ENCODE data around the gene LRP1.

The LRP1 gene

DNA sequence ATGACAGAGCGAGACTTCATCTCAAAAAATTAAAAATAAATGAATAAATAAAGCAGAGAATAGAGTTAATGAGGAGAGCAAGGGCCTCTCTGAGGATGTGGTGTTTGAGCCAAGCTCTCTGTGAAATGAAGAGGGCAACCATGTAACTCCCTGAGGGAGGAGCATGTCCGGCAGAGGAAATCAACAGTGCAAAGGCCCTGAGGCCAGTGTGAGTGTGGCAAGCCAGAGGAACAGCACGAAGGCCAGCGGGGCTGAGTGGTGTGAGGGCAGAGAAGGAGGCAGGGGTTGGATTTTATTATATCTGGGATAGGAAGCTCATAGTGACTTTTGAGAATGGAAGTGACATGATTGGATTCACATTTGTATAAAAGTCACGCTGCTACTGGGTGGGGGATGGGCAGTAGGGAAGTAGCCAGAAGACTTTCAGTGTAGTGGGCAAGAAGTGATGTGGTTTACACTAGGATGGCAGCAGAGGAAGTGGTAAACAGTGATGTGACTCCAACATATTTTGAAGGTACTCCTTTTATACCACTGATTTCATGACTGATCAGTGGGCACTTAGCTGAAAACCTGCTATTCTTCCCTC, 29.4 kb downstream of the LRP1 start:
- DNase-seq = no peak

DNA sequence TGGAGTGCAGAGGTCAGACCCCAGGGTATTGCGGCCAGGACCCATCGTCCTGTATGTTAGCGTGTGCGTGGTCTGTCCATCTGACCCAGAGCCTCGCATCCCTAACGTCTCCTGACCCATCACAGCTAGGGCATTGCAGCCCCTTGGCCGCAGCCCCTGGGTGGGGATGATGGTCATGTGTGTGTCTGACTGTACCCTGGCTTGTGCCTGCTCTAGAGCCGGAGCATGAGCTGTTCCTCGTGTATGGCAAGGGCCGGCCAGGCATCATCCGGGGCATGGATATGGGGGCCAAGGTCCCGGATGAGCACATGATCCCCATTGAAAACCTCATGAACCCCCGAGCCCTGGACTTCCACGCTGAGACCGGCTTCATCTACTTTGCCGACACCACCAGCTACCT, 29.9 kb downstream of the LRP1 start:
- no peak for DNase-seq

DNA sequence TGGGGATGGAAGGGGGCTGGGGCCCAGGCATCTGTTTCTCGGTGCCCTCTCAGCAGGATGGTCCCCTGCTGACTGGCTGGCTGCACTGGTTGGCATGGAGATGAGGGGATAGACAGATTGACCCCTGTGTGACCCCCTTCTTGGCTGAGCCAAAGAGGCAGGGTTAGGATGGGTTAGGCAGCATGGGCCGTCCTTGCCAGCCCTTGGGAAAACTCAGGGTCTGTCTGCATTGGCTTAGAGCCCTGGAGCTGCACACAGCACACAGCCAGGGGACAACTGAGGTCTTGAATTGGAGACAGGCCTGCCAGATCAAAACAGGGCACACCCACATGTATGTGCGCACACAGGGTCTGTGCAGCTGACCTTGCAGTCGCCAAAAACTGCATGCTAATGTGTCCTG, 30.4 kb downstream of the LRP1 start:
- no peak for DNase-seq

DNA sequence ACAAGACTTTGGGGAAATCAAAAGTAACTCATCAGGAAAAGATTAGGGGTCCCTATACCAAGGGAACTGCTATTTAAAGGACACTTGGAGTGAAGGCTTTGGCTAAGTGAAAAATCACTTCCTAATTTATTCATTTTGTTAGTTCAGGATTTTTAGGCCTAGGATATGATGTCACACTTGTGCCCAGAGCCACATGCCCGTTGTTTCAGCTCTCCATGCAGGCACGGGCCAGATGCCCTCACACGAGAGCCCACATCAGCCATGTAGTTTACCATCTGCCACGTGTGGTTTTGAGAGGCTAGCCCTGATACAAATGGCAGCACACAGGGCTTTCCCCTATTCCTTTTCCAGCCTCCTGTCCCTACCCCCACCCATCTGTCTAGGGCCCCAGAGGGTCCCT, 31.0 kb downstream of the LRP1 start:
- no peak for DNase-seq

DNA sequence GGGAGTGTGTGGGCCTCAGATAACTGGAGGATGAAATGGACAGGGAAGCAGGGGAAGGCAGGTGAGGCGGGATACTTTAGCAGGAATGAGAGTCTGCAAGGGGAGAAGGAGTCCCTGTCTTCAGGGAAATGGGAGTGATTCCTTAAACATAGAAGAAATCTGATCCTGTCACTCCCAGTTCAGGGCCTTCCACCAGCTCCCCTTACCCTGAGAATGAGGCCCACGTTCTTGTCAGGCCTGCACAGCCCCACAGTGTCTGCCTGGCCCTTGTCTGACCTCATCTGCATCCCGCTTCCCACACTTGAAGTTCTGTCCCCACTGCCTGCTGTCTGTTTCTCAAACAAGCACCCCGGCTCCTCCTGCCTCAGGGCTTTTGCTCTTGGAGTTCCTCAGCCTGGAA, 31.8 kb downstream of the LRP1 start:
- no peak for DNase-seq

DNA sequence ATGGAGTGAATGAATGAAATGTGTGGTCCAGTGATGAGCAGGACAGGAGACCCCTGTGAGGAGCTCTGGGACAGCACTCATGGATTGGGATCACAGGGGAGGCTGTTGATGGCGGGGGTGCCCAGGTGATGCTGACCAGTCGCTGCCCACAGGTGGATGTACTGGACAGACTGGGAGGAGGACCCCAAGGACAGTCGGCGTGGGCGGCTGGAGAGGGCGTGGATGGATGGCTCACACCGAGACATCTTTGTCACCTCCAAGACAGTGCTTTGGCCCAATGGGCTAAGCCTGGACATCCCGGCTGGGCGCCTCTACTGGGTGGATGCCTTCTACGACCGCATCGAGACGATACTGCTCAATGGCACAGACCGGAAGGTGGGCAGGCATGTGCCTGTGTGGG, 32.5 kb downstream of the LRP1 start:
- no peak for DNase-seq

DNA sequence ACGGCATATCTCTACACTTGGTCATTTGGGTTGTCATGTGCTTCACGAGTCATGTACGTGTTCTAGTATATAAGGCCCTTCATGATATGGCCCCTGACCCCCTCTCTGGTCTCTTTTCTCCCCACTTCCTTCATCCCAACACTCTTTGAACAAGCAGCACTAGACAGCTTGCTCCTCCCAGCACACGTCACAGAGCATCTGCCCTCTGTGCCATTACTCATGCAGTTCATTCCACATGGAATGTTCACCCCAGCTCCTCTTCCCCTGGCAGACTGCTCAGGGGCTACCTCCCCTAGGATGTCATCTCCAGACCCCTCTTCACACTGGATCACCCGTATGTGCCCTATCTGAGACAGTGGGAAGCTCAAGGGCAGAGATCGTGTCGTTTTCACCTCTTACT, 33.2 kb downstream of the LRP1 start:
- no peak for DNase-seq

DNA sequence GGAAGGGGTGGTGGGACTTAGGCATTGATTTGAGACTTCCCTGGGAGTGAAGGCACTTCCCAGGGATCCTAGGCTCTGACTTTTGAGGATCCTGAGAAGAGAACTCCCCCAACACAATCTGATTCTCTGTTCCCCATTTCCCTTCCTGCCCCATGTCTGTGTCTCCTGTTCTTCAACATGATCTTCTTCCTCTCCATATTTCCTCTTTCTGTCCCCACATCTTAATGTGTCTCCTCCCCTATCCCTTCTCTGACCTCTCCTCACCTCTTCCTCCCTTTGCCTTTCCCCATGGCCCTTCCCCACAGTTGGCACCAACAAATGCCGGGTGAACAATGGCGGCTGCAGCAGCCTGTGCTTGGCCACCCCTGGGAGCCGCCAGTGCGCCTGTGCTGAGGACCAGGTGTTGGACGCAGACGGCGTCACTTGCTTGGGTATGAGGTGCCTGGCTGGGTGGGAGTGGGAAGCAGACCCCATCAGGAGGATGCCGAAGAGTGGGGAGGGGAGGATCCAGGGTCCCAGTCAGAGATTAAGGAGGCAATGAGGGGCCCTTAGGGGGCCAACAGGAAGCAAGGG, 34.4 kb downstream of the LRP1 start:
- no peak for DNase-seq

DNA sequence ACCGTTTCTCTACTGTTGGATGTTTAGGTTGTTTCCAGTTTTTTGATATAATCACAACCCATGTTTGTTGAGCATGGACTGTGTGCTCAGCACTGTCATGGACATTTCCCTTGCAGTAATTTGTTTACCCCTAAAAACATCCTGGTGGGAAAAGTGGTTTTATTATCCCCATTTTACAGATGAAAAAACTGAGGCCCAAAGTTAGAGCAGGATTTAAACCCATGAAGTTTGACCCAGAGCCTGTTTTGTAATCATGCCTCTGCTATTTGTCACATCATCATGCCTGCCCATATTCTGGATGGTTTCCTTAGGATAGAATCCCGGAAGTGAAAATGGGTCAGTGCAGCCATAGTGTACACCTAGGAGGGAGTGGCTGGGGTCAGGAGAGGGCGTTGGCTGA, 36.2 kb downstream of the LRP1 start:
- DNase-seq = no peak

DNA sequence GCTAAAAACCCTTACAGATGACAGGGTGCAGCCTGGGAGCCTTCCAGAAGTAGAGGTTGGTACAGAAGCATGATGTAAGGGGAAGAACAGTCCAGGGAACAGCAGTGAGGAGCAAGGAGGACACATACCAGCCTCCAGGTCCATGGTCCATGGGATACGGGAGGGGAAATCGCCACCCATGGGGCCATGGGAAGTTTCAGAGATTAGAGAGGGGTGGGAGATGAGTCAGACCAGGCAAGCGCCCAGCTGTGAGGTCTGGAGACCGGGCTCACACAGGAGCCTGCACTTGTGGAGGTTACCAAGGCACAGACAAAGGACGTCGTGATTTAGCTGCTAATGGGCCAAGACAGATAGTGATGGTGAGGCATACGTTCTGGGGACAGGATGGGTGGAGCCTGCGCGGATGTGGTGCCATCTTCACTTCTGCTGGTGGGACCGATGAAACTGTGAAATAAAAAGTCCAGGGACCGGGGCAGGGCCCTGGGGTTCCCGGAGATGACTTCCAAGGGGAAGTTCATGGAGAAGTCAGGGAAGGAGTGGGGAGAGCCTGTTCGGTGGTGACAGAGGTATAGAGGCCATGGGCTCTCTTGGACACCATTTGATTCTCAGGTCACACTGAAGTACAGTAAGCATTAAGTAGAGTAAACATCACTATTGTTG, 36.8 kb downstream of the LRP1 start:
- no peak for DNase-seq

DNA sequence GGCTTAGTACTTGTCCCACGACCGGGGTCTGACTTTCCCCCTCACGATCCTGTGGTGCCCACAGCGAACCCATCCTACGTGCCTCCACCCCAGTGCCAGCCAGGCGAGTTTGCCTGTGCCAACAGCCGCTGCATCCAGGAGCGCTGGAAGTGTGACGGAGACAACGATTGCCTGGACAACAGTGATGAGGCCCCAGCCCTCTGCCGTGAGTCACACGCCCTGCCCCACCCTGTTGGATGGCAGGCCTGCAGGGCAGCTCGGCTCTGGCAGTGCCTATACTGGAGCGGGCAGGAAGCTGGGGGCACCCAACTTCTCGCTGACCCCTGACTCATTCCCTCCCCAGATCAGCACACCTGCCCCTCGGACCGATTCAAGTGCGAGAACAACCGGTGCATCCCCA, 37.5 kb downstream of the LRP1 start:
- DNase-seq = no peak

DNA sequence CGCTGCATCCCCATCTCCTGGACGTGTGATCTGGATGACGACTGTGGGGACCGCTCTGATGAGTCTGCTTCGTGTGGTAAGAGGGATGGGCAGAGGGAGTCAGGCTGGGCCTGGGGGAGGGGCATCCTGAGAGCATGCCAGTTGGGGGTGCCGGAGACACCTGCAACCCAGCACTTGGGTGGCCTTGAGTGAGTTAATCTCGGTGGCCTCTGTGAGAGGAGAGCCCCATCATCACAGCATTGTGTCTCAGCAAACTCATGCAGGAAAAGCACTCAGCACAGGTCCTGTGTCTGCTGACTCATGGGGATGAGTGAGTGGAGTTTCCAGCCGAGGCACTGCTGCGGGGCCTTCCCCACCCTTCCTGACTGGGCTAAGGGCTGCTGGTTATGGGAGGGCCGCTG, 38.7 kb downstream of the LRP1 start:
- DNase-seq = no peak

DNA sequence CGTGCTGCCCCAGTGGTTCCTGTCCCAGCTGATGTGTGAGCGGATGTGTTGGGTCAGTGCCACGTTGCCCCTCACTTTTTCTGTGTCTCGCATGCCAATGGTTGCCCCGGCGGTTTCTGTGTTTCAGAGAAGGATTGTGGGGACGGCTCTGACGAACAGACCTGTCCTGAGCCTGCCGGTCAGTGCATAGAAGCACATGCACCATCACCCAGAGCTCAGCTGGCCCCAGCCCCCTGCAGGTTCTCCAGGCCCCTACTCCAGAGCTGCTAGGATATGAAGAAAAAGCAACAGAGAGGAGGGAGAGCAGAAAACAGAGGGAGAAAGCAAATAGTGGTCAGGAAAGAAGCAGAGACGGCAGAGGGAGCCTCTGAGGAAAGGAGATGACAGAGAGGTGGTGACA, 39.8 kb downstream of the LRP1 start:
- no peak for DNase-seq

DNA sequence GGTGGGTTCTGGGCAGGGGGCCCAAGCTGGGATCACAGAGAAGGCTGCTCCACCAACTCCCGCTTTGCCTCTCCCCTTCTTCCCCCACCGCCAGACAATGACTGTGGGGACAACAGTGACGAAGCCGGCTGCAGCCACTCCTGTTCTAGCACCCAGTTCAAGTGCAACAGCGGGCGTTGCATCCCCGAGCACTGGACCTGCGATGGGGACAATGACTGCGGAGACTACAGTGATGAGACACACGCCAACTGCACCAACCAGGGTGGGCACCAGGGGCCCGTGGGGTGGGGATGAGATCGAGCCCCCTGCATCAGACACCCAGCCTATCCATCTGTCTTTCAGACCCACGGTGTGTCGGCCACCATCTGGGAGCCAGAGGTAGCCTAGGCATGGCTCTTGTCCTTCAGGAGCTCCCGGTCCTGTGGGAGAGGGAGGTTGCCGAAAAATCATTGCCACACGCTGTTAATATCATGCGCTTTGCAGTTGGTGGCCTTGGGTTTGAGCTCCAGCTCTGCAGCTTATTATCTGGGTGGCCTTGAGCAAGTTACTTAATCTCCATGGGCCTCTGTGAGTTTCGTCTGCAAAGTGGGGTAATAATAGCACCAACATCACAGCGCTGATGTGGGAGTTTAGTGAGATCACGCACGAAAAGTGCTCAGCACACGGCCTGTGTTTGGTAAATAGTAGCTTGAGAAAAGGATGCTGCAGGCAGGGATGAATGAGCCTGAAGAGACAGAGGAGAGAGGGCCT, 40.9 kb downstream of the LRP1 start:
- DNase-seq = no peak

DNA sequence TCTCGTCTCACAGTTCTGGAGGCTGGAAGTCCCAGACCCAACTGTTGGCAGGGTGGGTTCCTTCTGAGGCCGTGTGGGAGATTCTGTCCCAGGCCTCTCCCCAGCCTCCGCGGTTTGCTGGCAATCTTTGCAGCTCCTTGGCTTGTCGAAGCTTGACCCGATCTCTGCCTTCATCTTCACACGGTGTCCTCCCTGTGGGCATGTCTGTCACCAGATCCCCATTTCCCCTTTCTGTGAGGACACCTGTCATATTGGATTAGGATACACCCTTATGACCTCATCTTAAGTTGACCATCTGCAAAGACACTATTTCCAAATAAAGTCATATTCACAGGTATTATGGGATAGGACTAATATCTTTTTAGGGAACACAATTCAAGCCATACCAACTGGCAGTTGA, 41.7 kb downstream of the LRP1 start:
- DNase-seq = no peak

DNA sequence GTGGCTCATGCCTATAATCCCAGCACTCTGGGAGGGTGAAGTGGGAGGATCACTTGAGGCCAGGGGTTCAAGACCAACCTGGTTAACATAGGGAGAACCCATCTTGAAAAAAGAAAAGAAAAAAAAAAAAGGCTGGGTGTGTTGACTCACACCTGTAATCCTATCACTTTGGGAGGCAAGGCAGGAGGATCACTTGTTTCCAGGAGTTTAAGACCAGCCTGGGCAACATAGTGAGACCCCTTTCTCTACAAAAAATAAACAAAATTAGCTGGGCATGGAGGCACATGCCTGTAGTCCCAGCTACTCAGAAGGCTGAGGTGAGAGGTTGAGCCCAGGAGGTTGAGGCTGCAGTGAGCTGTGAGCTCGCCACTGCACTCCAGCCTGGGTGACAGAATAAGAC, 42.1 kb downstream of the LRP1 start:
- DNase-seq = no peak

DNA sequence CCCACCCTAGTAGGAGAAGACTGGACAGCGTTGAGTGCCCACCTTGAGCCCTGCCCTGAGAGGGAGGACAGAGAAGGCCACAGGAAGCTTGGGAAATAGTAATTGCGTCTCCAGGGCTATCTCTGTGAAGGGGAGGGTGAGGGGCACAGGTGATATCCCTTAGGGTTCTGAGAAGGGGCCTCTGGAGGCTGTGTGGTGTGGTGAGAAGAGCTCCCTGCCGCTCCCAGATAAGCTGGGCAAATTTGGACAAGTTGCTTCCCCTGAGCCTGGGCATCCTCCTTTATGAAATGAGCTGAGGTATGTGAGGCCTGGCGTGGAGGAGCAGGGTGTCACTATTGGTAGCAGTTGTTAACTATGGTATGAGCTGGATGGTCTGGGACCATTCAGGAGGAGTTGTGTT, 42.6 kb downstream of the LRP1 start:
- DNase-seq = no peak

DNA sequence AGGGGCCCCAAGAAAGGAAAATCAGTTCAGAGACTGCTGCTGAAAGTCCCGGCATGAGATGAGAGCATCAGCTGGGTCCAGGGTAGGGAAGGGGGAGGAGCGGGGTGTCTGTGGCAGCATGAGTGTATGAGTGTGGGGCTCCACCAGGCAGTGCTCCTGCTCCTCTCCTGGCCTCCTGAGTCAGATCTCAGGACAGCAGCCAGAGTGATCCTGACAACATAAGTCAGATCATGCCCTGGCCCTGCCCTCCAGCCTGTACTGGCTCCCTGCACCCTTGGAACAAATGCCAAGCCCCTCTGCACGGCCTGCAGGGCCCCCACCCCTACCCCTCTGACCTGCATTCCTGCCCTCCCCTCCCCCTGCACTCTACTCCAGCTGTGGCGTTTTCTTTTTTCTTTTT, 43.4 kb downstream of the LRP1 start:
- DNase-seq = no peak

DNA sequence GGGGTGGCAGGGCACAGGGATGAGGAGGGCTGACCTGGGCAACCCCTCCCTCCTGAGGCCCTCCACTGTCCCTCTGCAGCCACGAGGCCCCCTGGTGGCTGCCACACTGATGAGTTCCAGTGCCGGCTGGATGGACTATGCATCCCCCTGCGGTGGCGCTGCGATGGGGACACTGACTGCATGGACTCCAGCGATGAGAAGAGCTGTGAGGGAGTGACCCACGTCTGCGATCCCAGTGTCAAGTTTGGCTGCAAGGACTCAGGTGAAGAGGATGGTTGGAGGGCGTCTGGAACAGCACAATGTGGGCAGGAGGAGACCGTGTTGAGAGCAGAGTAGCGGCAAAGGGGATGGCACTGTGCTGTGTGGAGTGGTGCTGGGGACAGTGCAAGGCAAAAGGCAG, 44.8 kb downstream of the LRP1 start:
- DNase-seq = no peak

DNA sequence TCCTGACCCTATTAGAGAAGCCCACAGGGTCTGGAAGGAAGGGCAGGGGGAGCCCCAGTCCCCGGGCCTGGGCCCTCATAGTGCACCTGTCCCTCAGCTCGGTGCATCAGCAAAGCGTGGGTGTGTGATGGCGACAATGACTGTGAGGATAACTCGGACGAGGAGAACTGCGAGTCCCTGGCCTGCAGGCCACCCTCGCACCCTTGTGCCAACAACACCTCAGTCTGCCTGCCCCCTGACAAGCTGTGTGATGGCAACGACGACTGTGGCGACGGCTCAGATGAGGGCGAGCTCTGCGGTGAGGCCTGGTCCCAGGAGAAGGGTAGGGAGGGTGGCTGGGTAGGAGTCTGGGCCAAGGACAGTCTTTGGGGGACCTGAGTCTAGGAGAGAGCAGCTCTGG, 45.4 kb downstream of the LRP1 start:
- DNase-seq = no peak

DNA sequence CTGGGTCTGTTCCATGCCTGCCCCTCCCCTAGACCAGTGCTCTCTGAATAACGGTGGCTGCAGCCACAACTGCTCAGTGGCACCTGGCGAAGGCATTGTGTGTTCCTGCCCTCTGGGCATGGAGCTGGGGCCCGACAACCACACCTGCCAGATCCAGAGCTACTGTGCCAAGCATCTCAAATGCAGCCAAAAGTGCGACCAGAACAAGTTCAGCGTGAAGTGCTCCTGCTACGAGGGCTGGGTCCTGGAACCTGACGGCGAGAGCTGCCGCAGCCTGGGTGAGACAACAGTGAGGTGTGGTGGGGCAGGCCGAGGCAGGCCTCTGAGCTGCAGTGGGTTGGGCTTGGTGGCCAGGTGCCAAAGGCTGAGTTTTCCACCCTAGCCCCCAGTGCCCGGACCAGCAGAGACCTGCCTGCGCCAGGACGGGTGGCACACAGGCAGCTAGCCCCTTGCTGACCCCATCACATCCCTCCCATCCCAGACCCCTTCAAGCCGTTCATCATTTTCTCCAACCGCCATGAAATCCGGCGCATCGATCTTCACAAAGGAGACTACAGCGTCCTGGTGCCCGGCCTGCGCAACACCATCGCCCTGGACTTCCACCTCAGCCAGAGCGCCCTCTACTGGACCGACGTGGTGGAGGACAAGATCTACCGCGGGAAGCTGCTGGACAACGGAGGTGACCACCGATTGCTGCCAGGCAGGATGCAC, 47.3 kb downstream of the LRP1 start:
- DNase-seq = peak; percentile 2

DNA sequence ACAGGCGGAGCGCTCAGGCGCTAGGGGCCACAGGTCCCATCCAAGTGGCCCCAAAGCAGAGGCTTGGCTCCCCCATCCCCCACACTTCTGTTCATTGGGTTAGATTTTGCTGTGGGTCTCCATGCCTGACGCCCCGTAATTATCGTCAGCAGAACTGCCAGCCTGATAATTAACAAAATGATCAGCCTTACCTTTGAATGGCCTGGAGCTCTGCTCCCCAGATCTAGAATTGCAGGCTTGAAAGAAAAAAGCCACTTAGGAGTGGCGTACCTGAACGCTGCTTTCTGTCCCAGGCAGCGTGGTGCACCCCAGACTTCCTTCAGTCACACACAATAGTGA, 47.8 kb downstream of the LRP1 start:
- no peak for DNase-seq

DNA sequence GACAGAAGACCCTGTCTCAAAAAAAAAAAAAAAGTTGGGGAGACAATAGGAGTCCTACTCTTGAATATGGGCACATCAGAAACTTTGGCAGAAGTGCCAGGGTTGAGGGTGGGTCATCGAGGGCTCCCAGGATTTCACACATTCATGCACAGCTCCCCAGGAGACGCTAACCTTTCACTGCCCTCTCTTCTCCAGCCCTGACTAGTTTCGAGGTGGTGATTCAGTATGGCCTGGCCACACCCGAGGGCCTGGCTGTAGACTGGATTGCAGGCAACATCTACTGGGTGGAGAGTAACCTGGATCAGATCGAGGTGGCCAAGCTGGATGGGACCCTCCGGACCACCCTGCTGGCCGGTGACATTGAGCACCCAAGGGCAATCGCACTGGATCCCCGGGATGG, 48.6 kb downstream of the LRP1 start:
- no peak for DNase-seq

DNA sequence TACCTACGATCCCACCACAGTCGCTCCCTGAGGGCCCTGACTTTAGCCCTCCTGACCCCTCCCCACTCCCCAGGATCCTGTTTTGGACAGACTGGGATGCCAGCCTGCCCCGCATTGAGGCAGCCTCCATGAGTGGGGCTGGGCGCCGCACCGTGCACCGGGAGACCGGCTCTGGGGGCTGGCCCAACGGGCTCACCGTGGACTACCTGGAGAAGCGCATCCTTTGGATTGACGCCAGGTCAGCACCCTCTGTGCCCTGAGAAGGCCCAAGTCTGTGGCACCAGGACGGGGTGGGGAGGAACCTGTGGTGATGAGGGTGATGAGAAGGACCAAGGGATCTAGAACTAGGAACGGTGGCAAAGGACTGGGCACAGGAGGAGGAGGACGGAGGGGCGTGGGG, 49.1 kb downstream of the LRP1 start:
- no peak for DNase-seq

All from activated effector memory CD4-positive, alpha-beta T cell treated with Interleukin-2 at 50 U/mL for 16 hours (primary cell).